Natural killer cell treated with Interleukin-12 subunit alpha and Interleukin-12 subunit beta and Interleukin-15 and Interleukin-18, amount 100 ng/mL, for 72 hours (primary cell): ENCODE measurements around the gene FOXL3. TPM values are rescaled to one million over a fixed set of nuclear protein-coding genes. Genes with fewer than 3 reads are reported as not detected.
A peak's percentile ranks its signal among the peaks of the same experiment; 100 is the strongest.
"Not testable (repeated sequence)": the region's sequence is repeated elsewhere in the genome, so short reads cannot be mapped to it uniquely, and the experiment has no call there.

Experiments used
- ATAC-seq, 2 donors: fragments of 150-1000 bp; cut with Tn5 transposase in 1 of 2; sonication (Bioruptor Pico), chemical (Tn5 transposase) in 1 of 2; 2 replicates each; pipeline ENCODE4 v1.10.0; 2021
- DNase-seq: peaks from one replicate; pipeline ENCODE4 v3.0.0; 2022; ENCODE audit warnings: low spot score
- H3K27ac Mint-ChIP-seq, 2 donors: 1 replicate in 1 of 2; 2 replicates in 1 of 2; pipeline ENCODE4 v1.8.0; 2022; ENCODE audit warnings: mixed read lengths in 2 of 2, mild to moderate bottlenecking in 1 of 2, moderate library complexity in 1 of 2
- H3K27me3 Mint-ChIP-seq, 2 donors: 1 replicate in 1 of 2; 2 replicates in 1 of 2; pipeline ENCODE4 v1.8.0; 2022; ENCODE audit warnings: mixed read lengths in 2 of 2
- H3K36me3 Mint-ChIP-seq: one replicate; pipeline ENCODE4 v1.8.0; 2022; ENCODE audit warnings: mixed read lengths
- H3K4me1 Mint-ChIP-seq, 2 donors: 1 replicate in 1 of 2; 2 replicates in 1 of 2; pipeline ENCODE4 v1.8.0; 2022; ENCODE audit warnings: low read depth in 2 of 2, mixed read lengths in 2 of 2, mild to moderate bottlenecking in 1 of 2
- H3K4me3 Mint-ChIP-seq: one replicate; pipeline ENCODE4 v1.8.0; 2022; ENCODE audit warnings: mixed read lengths
- H3K9me3 Mint-ChIP-seq: 2 replicates; pipeline ENCODE4 v1.8.0; 2022; ENCODE audit warnings: mixed read lengths
- total RNA-seq, 2 donors: library from RNA; stranded (reverse); gene quantifications; one replicate each; pipeline ENCODE4 v1.2.3, GENCODE V29; 2022

FOXL3 gene
- total RNA-seq, 2 donors from 2014 or later = not detected

DNA sequence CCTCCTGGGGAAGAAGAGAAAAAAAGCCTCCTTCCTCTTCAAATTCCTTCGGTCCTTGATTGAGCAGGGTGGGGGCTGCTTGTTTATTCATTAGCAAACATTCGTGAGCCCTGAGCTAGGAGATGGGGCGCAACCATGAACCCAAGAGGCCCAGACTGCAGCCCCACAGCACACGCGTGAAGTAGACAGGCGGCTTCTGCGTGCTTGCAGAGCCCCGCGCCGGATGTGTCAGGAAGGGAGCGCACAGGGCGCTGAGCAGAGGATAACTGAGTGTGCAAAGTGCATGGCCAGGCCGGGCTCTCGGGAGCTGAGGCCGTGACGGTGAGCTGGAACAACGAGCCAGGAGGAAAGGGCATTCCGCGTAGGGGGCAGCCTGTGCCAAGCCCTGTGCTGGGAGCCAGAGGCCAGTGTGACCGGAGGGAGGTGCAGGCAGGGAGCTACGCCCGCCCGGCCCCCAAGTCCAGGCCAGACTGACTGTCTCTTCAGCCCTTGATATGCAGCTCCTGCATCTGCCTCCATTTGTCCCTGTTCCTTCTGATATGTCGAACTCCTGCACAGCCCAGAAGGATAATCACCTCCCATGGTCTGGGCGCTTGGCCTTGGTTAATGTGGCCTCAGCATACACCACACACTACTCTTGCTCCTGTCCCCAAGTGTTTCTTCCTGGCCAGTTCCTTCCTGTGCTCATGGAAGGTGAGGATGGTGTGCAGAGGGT is 4.6 kb downstream of the FOXL3 start:
- H3K36me3 Mint-ChIP-seq = no peaks in the 10 kb centered on the region
- no peaks in the 10 kb centered on the region for H3K9me3 Mint-ChIP-seq
- DNase-seq (no peak), ATAC-seq (peak in 1 of 2 donors; percentile 4)
- no peak overlapping the region for H3K27ac Mint-ChIP-seq
- peaks cover 4 to 7% of the 10 kb centered on the region in 2 donors for H3K27me3 Mint-ChIP-seq
- H3K4me1 Mint-ChIP-seq = no peaks in the 10 kb centered on the region
- no peak overlapping the region for H3K4me3 Mint-ChIP-seq

DNA sequence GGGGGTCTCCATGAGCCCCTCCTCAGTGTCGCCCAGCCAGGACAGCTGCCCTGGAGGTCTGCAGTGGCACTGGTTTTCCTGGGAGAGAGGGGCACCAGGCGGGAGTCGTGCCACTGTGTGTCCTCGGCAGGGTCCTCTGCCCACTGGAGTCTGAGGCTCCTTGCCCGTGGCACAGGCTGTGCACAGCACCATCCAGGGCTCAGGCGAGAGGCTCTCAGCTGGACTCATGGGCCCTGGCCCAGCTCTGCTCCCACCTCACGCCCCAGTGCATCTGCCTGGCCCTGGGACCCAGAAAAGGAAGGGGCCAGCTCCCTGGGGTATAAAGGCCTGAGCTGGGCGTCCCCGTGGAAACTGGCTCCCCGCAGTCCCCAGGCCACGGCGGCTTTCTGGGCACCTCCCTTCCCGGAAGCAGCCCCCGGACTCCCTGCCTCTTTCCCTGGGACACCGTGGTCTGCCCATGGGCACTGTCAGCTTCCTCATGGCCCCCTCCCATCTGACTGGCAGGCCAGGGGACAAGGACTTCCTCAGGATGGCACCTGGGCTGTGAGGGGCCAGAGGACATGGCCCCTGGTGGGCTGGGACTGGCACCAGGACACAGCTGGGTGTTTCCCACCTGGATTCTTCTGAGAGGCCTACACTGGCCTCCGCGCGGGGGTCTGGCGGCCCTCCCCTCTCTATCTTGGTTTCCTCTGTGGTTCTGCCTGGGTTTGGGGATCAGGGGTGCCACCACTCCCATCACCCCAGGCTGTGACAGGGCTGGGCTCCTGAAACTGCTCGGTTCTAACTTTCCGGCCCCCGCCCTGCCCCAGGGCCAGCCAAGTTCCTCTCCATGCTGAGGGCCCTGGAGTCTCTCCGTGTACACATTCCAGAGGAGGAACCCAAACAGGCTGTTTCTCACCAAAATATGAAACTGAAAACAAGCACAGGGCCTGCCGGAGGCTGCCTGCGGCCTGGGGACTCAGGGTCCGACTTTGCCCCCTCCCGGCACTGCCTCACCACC is 5.5 kb downstream of the FOXL3 start:
- Mint-ChIP-seq H3K4me3 (no peak overlapping the region), H3K27me3 (peaks cover 4 to 7% of the 10 kb centered on the region in 2 donors), H3K36me3 (no peaks in the 10 kb centered on the region), H3K27ac (no peak overlapping the region), H3K9me3 (no peaks in the 10 kb centered on the region), H3K4me1 (no peaks in the 10 kb centered on the region)
- ATAC-seq = peak in 1 of 2 donors; percentile 12
- no peak for DNase-seq

DNA sequence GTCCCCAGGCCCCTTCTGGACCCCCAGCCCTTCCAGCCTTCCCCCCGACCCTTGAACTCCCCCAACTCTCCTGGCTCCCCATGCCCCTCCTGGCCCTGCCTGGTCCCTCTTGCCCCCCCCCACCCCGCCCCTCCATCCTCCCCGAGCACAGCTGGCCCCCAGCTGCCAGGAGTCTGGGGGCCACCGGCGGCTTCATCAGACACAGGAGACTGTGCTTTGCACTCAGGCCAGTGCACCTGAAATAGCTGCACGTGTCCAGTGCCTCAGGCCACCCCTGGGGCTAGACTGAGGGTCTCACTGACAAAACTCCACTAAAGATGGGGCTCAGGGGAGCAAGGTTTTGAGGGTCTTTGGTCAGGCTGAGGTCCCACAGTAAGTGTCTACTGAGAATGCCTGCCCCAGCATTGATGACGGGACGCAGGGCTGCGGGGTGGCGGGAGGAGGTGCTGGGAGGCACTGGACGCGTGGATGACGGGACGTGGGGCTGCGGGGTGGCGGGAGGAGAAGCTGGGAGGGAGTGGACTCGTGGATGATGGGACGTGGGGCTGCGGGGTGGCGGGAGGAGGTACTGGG is 6.5 kb downstream of the FOXL3 start:
- Mint-ChIP-seq H3K27me3 (peaks cover 4 to 7% of the 10 kb centered on the region in 2 donors), H3K4me3 (no peak overlapping the region), H3K9me3 (no peaks in the 10 kb centered on the region), H3K4me1 (no peaks in the 10 kb centered on the region), H3K27ac (no peak overlapping the region), H3K36me3 (no peaks in the 10 kb centered on the region)
- ATAC-seq (no peak), DNase-seq (no peak)

DNA sequence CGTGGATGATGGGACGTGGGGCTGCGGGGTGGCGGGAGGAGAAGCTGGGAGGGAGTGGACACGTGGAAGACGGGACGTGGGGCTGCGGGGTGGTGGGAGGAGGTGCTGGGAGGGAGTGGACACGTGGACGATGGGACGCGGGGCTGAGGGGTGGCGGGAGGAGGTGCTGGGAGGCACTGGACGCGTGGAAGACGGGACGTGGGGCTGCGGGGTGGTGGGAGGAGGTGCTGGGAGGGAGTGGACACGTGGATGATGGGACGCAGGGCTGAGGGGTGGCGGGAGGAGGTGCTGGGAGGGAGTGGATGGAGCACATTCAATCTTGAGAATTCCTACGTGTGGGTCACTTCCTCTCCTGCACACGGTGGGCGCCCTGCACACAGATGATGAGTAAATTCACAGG is 7.2 kb downstream of the FOXL3 start:
- not testable (repeated sequence) for ATAC-seq, H3K27me3 Mint-ChIP-seq, H3K27ac Mint-ChIP-seq, H3K4me1 Mint-ChIP-seq, H3K4me3 Mint-ChIP-seq, H3K9me3 Mint-ChIP-seq, H3K36me3 Mint-ChIP-seq
- peak; percentile 42 for DNase-seq

DNA sequence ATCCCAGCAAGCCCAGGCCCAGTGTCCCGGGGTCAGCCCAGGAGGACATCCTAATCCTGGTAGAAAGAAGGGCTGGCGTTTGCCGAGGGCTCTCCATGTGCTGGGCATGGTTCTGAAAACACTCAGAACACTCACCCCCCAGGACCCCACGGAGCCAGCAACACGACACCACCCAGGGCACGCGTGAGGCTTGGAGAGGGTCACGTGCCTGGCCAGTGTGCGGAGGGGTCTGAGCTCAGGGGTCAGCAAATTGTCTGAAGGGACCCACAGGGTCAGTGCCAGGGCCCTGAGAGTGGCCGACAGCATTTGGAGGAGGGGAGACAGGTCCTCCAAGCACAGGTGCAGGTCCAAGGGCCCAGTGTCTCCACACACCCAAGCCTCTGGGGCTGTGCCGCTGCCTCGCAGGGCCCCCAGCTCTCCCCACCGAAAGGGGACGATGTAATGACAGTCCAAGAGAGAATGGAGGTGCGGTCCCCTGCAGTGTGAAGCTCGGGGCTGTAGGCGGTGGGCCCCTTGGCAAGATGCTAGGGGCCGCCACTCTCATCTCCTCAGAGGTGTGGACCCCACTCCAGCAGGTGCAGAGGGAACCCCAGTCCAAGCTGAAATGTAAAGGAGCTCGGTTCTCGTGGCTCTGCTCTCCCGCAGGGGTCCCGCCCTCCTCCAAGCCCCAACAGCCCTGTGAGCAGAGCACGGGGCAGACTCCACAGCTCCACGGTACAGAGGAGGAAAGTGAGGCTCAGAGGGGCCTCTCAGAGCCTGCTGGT is 7.8 kb downstream of the FOXL3 start:
- Mint-ChIP-seq H3K27me3 (no peaks in the 10 kb centered on the region), H3K27ac (no peak overlapping the region), H3K4me3 (no peak overlapping the region), H3K36me3 (no peaks in the 10 kb centered on the region), H3K4me1 (no peaks in the 10 kb centered on the region), H3K9me3 (no peaks in the 10 kb centered on the region)
- no peak for ATAC-seq
- peak; percentile 50 for DNase-seq

DNA sequence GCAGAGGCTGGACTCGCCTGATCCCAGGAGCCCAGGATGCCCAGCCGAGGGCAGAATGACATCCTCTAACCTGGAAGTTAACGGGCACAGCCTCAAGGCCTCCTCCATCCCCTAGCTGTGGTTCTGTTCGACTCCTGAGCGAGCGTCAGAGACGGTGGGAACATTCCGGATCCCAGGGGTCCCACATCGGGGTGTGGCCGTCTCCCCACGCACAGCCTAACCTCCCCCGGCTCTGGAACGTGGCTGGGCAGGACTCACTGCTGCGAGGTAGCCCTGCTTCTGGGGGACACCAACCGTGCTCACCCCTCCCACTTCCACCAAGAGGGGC is 8.4 kb downstream of the FOXL3 start:
- H3K4me1 Mint-ChIP-seq = no peaks in the 10 kb centered on the region
- H3K9me3 Mint-ChIP-seq = no peaks in the 10 kb centered on the region
- no peak for DNase-seq
- no peak overlapping the region for H3K27ac Mint-ChIP-seq
- no peak overlapping the region for H3K4me3 Mint-ChIP-seq
- H3K27me3 Mint-ChIP-seq = no peaks in the 10 kb centered on the region
- H3K36me3 Mint-ChIP-seq = no peaks in the 10 kb centered on the region
- no peak for ATAC-seq

DNA sequence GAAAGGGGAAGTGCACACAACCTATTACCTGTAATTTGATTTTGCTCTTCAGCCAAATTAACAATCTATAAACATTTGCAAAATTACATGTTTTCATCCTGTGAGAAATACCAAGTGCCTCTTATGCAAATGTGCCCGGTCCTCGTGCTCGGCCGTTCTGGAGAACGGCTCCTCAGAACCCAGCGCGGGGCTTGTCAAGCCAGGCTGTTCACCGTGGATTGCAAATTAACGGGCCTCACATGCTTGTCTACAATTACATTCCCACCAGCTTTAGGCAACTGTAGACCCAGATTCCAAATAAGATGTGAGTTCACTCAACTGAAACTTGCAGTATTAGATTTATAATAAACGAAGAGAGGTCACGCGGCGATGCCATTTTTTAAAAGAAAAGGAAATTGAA is 8.8 kb downstream of the FOXL3 start:
- DNase-seq (peak; percentile 50), ATAC-seq (no peak)
- H3K9me3 Mint-ChIP-seq = no peaks in the 10 kb centered on the region
- no peak overlapping the region for H3K27ac Mint-ChIP-seq
- H3K4me3 Mint-ChIP-seq = no peak overlapping the region
- H3K27me3 Mint-ChIP-seq = no peaks in the 10 kb centered on the region
- no peaks in the 10 kb centered on the region for H3K36me3 Mint-ChIP-seq
- no peaks in the 10 kb centered on the region for H3K4me1 Mint-ChIP-seq

DNA sequence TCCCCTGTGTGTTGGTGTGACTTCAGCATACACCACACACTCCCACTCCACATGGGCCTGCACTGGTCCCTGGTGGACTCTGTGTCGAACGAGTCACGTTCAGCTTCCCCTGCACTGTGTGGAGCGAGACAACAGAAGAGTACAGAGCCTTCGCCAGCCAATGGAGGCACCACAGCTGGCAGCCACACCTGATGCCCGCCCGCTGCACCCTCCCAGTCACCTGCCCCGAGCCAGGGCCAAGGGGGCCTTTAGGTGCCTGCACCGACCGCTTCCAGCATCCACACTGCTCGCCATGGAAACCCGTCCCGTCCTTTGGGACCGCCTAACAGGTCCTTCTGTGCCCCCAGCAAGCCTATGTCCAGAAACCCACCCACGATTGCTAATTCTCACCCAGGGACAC is 9.2 kb downstream of the FOXL3 start:
- peaks cover 0 to under 1% of the 10 kb centered on the region in 2 donors for H3K27me3 Mint-ChIP-seq
- no peaks in the 10 kb centered on the region for H3K36me3 Mint-ChIP-seq
- DNase-seq = peak; percentile 22
- no peaks in the 10 kb centered on the region for H3K9me3 Mint-ChIP-seq
- H3K4me3 Mint-ChIP-seq = no peak overlapping the region
- H3K4me1 Mint-ChIP-seq = no peaks in the 10 kb centered on the region
- no peak for ATAC-seq
- H3K27ac Mint-ChIP-seq = no peak overlapping the region

DNA sequence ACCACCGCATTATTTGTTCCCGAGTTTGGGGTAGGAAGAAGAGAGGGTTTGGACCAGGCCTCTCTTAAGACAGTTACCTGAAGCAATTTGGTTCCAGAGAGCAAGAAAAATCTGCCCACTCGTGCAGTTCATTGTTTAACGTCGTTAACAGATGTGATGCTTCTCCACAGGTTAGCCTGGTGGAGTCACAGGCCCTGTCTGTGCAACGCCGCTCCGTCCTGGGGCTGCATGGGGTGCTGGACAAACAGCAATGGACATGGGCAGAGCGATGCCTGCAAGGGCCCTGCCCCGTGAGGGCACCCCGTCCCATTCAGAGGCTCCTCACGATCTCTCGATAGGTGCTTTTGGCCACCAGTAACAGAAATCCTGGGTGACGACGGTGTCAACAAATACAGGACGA is 9.7 kb downstream of the FOXL3 start:
- no peak for ATAC-seq
- no peak overlapping the region for H3K27ac Mint-ChIP-seq
- H3K27me3 Mint-ChIP-seq = peaks cover 2 to 5% of the 10 kb centered on the region in 2 donors
- no peak overlapping the region for H3K4me3 Mint-ChIP-seq
- no peaks in the 10 kb centered on the region for H3K36me3 Mint-ChIP-seq
- peaks cover 2 to 4% of the 10 kb centered on the region in 2 donors for H3K4me1 Mint-ChIP-seq
- DNase-seq = peak; percentile 20
- H3K9me3 Mint-ChIP-seq = no peaks in the 10 kb centered on the region

DNA sequence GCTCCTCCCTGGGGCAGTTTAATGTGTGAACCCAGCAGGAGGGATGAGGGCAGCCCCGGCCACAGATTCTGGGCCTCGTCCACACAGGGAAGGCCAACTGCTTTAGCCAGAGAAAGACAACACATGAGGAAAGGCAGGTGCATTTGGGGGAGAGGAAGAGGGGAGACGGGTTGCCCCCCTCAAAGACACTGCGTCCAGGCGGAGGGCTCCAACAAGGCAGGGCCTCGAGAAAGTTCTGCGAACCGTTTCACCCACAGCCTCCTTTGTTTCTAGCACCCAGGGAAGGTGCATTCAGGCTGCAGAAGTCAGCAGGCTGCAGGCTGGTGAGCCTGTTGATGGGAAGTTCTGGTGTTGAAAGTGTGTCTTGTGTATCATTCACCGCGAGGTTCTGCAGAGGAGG is 10.1 kb downstream of the FOXL3 start:
- peaks cover 2 to 5% of the 10 kb centered on the region in 2 donors for H3K4me1 Mint-ChIP-seq
- H3K4me3 Mint-ChIP-seq = no peak overlapping the region

DNA sequence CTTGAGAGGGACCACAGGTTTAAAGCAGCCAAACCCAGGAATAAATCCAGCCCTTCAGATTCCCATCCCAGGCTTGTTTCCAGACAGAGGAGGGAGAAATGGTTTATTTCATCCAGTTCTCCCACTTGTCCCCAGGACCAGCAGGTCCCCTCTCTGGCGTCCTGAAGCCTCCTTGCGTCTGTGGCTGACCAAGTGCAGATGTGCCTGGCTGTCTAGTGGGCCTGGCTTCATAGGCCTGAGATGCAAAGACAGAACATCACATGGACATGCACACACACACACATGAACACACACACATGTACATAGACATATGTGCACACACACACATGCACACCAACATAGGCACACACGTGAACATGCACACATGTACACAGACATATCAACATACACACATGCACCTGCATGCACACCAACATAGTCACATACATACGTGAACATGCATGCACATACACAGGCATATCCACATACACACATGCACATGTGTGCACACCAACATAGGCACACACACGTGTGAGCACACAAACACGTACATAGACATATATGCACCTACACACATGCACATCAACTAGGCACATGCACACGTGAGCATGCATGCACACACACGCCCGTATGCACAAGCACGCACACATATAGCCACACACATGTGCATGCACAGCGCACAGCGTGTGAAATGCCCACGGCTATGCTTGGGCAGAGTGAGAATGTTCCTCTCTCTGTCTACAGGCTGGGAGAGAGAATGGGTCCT is 10.7 kb downstream of the FOXL3 start:
- H3K36me3 Mint-ChIP-seq = no peaks in the 10 kb centered on the region
- no peak overlapping the region for H3K27ac Mint-ChIP-seq
- H3K4me1 Mint-ChIP-seq = peaks cover 2 to 5% of the 10 kb centered on the region in 2 donors
- peaks cover 3 to 8% of the 10 kb centered on the region in 2 donors for H3K27me3 Mint-ChIP-seq
- ATAC-seq (no peak), DNase-seq (peak; percentile 12)
- H3K9me3 Mint-ChIP-seq = no peaks in the 10 kb centered on the region
- no peak overlapping the region for H3K4me3 Mint-ChIP-seq

More for the DNA sequence above, 10.1 kb downstream of the FOXL3 start:
- Mint-ChIP-seq H3K9me3 (no peaks in the 10 kb centered on the region), H3K27me3 (peaks cover 3 to 8% of the 10 kb centered on the region in 2 donors), H3K36me3 (no peaks in the 10 kb centered on the region), H3K27ac (no peak overlapping the region)
- ATAC-seq (no peak), DNase-seq (peak; percentile 37)

DNA sequence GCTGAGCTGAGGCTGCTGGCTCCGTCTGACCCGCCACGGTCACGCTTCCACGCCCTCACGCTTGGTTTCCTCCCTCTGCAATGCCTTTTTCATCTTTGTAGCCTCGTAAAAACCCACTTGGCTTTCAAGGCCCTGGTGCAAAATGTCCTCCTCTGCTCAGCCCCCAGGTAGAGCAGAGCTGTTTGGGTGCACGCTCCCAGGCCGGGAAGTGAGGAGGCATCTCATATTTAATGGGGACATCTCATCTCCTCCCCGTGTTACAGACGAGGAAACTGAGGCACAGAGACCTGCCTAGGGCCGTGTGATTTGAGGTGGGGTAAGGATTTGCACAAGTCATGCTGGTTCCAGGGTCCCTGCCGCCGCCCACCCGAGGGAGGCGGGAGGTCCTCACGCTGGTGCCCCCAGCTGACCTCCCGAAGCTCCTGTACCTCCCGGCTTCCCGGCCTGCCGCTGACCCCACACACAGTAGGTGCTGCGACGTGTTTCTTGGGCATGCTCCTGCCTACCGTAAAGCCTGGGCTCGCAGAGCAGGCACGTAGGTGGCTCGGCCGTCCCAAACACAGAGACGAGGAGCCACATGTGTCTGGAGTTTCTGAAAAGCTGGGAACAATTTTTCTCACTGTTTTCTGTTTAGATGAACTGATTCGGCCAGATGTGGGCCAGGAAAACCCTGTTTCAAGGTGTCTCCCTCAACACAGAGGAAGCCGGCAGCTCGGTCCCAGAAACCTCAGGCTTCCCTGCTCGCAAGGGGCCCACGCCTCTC is 11.5 kb downstream of the FOXL3 start:
- no peaks in the 10 kb centered on the region for H3K36me3 Mint-ChIP-seq
- no peak overlapping the region for H3K4me3 Mint-ChIP-seq

More for the DNA sequence above, 11.5 kb downstream of the FOXL3 start:
- ATAC-seq (no peak), DNase-seq (peak; percentile 58)
- peaks cover 3 to 8% of the 10 kb centered on the region in 2 donors for H3K27me3 Mint-ChIP-seq
- no peak overlapping the region for H3K27ac Mint-ChIP-seq
- peaks cover 2 to 5% of the 10 kb centered on the region in 2 donors for H3K4me1 Mint-ChIP-seq
- no peaks in the 10 kb centered on the region for H3K9me3 Mint-ChIP-seq
